ENCODE measurements around the gene MYH11.
"Not testable (repeated sequence)": the region's sequence is repeated elsewhere in the genome, so short reads cannot be mapped to it uniquely, and the experiment has no call there.

The MYH11 gene

GRCh38 chr16:15748654-15749053 is 108.2 kb downstream of the MYH11 start:
- DNase-seq: no peak

DNA sequence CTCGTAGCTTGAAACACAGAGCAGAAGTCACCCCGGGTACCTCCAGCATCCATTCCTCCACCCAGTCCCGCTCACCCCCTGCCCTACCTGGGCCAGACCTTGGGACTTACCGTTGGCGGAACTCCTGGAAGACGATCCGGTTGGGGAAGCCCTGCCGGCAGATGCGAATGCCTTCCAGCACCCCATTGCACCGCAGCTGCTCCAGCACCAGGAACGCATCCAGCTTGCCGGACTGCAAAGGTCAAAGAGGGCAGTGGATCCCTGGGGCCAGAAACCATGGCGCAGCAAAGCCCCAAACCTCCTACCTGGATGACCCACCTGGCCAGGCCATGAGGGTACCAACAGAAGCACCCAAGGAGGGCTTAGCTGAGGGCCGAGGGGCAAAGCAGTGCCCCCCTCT is 108.9 kb downstream of the MYH11 start:
- no peak for DNase-seq

DNA sequence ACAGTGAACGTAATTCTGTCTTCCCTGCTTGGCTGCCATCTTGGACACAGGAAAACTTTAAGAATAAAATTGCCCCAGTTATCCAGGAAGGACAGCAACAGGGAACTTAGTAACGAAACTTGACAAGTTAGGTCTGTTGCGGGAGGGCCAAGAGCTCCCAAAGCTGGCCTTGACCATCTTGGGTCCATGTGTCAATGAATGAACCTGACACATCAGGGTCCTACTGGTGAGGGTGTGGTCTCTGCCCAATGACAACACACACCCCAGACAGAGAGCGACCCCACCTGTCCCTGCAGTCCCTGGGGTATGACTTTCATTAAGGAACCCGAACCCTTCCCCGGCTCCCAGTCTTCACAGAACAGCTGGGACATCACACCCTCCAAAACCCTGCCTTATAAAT is 110.5 kb downstream of the MYH11 start:
- DNase-seq: no peak

DNA sequence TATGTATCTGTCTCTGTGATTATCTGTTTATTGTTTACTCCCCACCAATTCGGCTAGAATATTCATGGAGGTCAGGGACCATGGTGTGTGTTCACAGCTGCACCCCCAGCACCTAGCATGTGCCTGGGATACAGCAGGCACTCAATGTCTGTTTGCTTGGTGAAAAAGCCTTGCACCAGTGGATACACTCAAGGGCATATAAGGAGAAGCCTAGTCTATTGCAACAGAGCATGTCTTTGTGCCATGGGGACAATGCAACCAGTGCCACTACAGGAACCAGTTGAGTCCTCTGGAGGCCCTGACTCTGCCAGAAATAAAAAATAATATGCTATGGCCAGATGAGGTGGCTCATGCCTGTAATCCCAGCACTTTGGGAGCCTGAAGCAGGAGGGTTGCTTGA is 113.2 kb downstream of the MYH11 start:
- DNase-seq: no peak

- no peak for DNase-seq
These were observed 114.1 kb downstream of the MYH11 start for GRCh38 chr16:15742716-15743115.

- DNase-seq: no peak
These were observed 115.5 kb downstream of the MYH11 start for GRCh38 chr16:15741207-15741871.

DNA sequence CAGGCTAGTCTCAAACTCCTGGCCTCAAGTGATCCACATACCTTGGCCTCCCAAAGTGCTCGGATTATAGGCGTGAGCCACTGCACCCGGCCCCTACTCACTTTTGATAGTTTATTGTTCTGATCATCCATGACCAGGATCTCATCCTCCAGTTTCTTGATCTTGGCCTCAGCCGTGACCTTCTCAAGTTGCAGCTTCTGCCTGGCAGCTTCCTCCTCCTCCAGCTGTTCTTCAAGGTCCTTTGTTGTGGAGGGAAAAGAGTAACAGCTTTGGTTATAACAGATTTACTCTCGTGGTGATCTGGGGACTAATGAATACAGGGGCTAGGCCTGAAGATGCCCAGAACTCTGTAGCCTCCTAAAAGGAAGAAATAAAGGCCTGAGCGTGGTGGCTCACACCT is 116.9 kb downstream of the MYH11 start:
- no peak for DNase-seq

DNA sequence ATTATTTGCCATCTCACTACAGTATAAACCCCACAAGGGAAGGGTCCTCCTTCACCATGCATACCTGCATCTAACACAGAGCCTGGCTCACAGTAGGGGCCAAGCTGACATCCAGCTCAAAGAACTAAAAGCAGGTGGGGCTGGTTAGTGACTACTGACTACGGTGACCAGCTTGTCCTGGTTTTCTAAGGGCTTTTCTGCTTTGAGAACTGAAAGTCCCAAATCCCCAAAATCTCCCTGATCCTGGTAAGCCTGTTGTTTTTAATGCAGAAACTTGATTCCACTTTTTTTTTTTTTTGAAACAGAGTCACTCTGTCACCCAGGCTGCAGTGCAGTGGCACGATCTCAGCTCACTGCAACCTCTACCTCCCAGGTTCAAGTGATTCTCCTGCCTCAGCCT is 117.4 kb downstream of the MYH11 start:
- DNase-seq: no peak

DNA sequence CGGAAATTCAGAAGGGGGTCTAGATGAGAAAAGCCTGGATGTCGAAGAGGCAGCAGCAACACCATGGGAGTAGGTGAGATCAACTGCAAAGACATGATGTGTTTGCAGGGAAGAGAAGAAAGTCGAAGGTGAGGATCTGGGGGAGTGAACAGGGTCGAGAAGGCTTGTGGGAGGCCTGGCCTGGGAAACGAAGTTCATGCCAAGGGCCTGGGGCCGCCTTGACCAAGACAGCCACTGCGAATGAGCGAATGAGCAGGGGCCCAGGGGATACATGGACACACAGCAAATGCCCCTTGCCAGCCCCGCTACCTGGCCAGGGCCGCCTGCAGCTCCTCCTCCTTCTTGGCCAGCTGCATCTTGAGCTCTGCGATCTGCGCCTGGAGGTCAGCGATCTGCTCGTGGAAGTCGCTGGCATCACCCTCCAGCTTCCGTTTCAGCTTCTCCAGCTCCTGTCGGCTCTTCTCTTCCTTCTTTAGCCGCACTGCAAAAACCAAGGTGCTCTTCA is 119.6 kb downstream of the MYH11 start:
- no peak for DNase-seq

- DNase-seq: no peak
These were observed 120.3 kb downstream of the MYH11 start for GRCh38 chr16:15736529-15736928.

DNA sequence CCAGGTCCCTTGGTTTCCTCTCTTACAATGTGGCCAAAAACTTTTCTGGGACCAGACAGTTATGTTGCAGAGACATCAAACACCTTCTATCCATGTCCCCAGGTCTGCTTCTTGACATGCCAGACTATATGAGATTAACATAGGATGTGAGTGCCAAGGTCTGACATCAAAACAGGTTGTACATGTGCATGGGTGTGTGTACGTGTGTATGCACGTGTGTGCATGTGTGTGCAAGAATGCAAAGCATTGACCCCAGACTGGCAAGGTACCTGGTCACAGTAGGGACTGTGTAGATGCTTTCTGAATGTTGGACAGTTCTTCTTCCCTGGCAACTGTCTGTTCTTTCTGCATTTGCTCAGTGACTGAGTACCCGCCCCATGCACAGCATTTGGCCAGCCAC is 121.2 kb downstream of the MYH11 start:
- DNase-seq: no peak

GRCh38 chr16:15732416-15732815 is 124.4 kb downstream of the MYH11 start:
- no peak for DNase-seq

DNA sequence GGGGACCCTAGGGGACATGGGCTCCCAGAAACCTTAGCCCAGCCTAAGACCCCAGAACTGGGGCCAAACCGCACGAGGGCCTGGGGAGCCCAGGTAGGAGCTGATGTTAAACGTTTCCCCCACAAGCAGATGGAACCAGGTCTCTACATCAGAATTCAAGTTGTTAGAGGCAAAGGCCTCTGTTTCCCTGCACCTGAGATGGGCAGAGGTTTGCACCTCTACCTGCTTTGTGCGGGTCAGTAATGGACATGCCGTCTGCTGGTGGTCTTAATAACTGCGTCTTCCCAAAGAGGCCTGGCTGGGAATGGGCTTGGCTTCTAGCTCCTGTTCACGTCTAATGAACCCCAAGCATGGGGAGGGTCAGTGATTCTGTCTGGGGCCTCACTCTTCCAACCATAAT is 127.7 kb downstream of the MYH11 start:
- no peak for DNase-seq

- DNase-seq: not testable (repeated sequence)
These were observed 129.1 kb downstream of the MYH11 start for GRCh38 chr16:15727697-15728096.

DNA sequence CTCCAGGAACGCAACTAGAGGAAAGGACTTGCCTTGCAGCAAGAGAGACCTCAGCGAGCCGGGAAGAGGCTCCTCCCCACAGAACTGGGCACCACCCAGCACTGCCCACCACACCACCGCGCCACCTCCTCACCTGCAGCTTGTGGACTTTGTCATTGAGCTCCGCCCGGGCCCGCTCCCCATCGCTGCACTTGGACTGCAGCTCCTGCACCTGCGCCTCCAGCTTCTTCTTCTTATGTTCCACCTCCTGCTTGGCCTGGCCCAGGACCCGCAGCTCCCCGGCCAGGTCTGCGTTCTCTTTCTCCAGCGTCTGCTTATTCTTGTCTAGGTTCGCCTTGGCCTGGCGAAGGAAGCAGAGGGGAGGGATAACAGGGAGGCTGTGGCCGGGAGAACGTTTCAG is 130.1 kb downstream of the MYH11 start:
- DNase-seq: no peak

GRCh38 chr16:15725641-15726240 is 131.1 kb downstream of the MYH11 start:
- DNase-seq: no peak

DNA sequence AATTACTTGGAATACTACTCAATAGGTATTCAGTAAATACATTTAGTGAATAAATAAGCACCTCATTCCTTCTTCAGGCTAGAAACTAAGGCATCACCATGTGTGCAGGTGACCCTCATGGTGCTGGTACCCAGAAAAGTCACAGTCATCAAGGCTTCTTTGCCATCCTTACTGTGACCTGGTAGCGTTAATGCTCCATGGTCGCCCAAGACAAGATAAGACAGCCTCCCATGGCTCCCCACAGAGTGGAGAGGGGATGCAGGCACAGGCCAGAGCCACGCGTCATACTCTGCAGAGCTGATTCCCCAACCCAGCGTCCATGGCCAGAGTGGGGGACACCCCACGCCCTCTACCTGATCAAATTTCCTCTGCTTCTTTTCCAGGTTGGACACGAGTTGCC is 133.0 kb downstream of the MYH11 start:
- no peak for DNase-seq

- DNase-seq: no peak
These were observed 135.8 kb downstream of the MYH11 start for GRCh38 chr16:15721018-15721417.

DNA sequence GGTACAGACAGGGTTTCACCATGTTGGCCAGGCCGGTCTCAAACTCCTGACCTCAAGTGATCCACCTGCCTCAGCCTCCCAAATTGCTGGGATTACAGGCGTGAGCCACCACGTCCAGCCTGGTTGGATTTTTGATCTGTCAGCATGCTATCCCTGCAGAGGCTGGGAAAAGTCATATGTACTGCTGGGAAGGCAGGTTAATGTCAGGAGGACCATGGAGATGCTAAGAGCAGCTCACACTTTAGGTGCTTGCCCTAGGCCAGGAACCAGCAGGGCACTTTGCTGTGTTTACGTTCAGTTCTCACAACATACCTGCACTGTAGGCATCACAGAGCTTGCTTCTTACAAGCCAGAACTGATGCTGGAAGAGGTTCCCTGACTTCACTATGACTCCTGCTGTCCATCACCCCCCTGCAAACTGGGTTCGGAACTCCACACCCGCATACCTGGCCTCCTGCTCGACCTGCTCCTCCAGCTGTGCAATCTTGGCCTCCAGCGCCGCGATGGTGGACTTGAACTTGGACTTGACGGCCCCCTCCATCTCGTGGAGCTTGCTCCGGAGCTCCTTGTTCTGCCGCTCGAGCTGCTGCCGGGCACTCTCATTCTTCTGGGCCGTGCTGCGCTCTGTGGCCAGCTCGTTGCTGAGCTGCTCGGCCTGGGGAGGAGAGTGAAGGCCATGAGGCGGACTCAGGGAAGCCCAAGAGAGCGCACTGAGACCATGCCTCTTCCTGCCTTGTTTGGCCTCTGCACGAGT is 140.0 kb downstream of the MYH11 start:
- no peak for DNase-seq

DNA sequence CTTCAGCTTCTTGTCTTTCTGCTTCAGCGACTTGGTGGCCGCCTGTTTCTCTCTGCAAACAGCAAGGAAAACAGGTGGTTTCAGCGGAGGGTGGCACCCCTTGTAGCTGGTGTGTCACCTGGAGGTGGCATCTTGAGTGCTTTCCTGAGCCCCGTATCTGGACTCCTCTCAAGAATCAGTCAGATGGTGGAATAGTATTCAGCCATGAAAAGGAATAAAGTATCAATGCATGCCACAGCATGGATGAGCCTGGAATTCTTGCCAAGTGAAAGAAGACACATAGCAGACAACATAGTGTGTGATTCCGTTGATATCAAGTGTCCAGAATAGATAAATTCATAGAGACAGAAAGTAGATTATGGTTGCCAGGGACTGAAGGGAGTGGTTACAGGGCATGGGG is 141.6 kb downstream of the MYH11 start:
- DNase-seq: no peak

DNA sequence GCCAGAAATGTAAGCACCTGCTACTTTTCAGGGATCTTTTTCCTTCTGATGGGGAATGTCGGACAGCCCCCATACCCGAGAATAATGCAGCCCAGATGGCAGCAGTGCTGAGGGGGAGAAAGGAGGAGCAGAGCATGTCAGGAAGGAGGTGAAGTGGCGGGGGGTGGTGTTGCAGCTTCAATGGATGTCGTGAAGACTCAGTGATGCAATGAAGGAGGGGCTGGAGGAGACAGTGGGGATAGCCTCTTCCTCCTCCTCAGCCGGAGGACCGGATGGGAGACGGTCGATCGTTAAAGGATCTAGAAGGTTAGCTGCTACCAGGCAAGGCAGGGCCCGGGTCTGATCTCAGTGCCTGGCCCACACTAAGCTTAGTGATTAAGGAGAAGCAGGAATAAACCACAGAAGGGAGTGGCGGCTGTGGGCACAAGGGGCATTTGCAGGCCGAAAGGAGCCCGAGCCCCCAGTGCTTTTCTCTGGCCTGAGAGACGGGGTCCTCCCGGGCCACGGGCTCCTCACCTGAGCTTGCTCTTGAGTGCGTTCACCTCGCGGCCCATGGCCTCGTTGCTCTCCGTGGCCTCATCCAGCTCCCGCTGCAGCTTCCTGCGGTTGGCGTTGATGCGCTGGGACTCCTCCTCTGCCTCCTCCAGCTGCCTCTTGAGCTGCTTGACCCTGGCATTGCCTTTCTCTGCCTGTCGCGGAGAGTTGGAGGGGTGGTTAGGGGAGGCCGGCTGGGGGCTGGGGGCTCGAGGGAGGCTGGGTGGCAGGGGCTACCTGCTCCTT is 142.2 kb downstream of the MYH11 start:
- DNase-seq: no peak

GRCh38 chr16:15708997-15709396 is 147.8 kb downstream of the MYH11 start:
- DNase-seq: no peak

DNA sequence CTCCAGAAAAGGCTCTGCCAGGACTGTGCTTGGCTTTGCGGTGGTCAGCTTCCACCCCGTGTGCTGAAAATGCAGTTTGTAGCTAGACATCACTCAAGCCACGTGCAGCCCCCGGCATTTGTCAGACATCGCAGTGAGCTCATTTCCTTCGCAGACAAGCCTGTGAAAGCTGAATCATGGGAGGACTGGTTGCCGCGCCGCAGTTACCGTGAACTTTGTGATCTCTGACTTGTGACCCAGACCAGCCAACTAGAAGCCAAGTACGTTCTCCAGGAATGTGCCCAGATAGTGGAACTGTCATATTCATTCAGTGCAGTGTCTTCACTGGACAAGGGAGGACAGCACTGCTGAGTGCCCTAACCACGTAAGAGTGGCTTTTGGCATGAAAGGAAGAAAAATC is 148.7 kb downstream of the MYH11 start:
- no peak for DNase-seq
